ENCODE data around the gene ASPM.

The ASPM gene

GRCh38 chr1:197144570-197145325, 1.7 kb downstream of the ASPM start:
- no peaks in the 10 kb centered on the region for H3K9me3 ChIP-seq (ENCODE audit: control insufficient read depth in 2 of 2, low read length in 2 of 2)
- H3K36me3 ChIP-seq (ENCODE audit: control insufficient read depth in 2 of 2, insufficient read depth in 2 of 2, low read length in 2 of 2) = no peaks in the 10 kb centered on the region
- H3K27me3 ChIP-seq (ENCODE audit: control insufficient read depth in 2 of 2, insufficient read depth in 2 of 2, low read length in 2 of 2) = no peaks in the 10 kb centered on the region
- no peak overlapping the region for H3K9ac ChIP-seq (ENCODE audit: low read depth in 1 of 2, low read length in 2 of 2)
- H3K4me1 ChIP-seq (ENCODE audit: control insufficient read depth in 2 of 2, insufficient read depth in 2 of 2, low read length in 2 of 2) = peaks cover 4 to 9% of the 10 kb centered on the region in 2 donors
- H3K27ac ChIP-seq (ENCODE audit: low read depth in 2 of 2, low read length in 2 of 2) = no peak overlapping the region
- peak overlapping the region in 1 of 2 donors; percentile 91 for H3K4me3 ChIP-seq (ENCODE audit: low read length in 2 of 2)

- H3K36me3 ChIP-seq (ENCODE audit: control insufficient read depth in 2 of 2, insufficient read depth in 2 of 2, low read length in 2 of 2) = no peaks in the 10 kb centered on the region
- H3K4me1 ChIP-seq (ENCODE audit: control insufficient read depth in 2 of 2, insufficient read depth in 2 of 2, low read length in 2 of 2) = peaks cover 4 to 9% of the 10 kb centered on the region in 2 donors
- H3K4me3 ChIP-seq (ENCODE audit: low read length in 2 of 2) = no peak overlapping the region
- H3K27me3 ChIP-seq (ENCODE audit: control insufficient read depth in 2 of 2, insufficient read depth in 2 of 2, low read length in 2 of 2) = no peaks in the 10 kb centered on the region
- no peaks in the 10 kb centered on the region for H3K9me3 ChIP-seq (ENCODE audit: control insufficient read depth in 2 of 2, low read length in 2 of 2)
- no peak overlapping the region for H3K27ac ChIP-seq (ENCODE audit: low read depth in 2 of 2, low read length in 2 of 2)
- H3K9ac ChIP-seq (ENCODE audit: low read depth in 1 of 2, low read length in 2 of 2) = no peak overlapping the region
Measured at GRCh38 chr1:197143276-197143675, 3.2 kb downstream of the ASPM start.

- H3K4me3 ChIP-seq (ENCODE audit: low read length in 2 of 2) = no peak overlapping the region
Measured at GRCh38 chr1:197141575-197141974, 4.9 kb downstream of the ASPM start.

GRCh38 chr1:197140121-197140520, 6.3 kb downstream of the ASPM start:
- H3K36me3 ChIP-seq (ENCODE audit: control insufficient read depth in 2 of 2, insufficient read depth in 2 of 2, low read length in 2 of 2) = no peaks in the 10 kb centered on the region
- H3K9ac ChIP-seq (ENCODE audit: low read depth in 1 of 2, low read length in 2 of 2) = no peak overlapping the region
- no peaks in the 10 kb centered on the region for H3K27me3 ChIP-seq (ENCODE audit: control insufficient read depth in 2 of 2, insufficient read depth in 2 of 2, low read length in 2 of 2)
- peaks cover 0 to 2% of the 10 kb centered on the region in 2 donors for H3K4me1 ChIP-seq (ENCODE audit: control insufficient read depth in 2 of 2, insufficient read depth in 2 of 2, low read length in 2 of 2)
- H3K9me3 ChIP-seq (ENCODE audit: control insufficient read depth in 2 of 2, low read length in 2 of 2) = no peaks in the 10 kb centered on the region
- H3K4me3 ChIP-seq (ENCODE audit: low read length in 2 of 2) = no peak overlapping the region
- no peak overlapping the region for H3K27ac ChIP-seq (ENCODE audit: low read depth in 2 of 2, low read length in 2 of 2)

More at GRCh38 chr1:197141575-197141974, 4.9 kb downstream of the ASPM start:
- Histone ChIP-seq H3K4me1 (ENCODE audit: control insufficient read depth in 2 of 2, insufficient read depth in 2 of 2, low read length in 2 of 2) (peaks cover 4 to 9% of the 10 kb centered on the region in 2 donors), H3K27ac (ENCODE audit: low read depth in 2 of 2, low read length in 2 of 2) (no peak overlapping the region), H3K9me3 (ENCODE audit: control insufficient read depth in 2 of 2, low read length in 2 of 2) (no peaks in the 10 kb centered on the region), H3K27me3 (ENCODE audit: control insufficient read depth in 2 of 2, insufficient read depth in 2 of 2, low read length in 2 of 2) (no peaks in the 10 kb centered on the region), H3K9ac (ENCODE audit: low read depth in 1 of 2, low read length in 2 of 2) (no peak overlapping the region), H3K36me3 (ENCODE audit: control insufficient read depth in 2 of 2, insufficient read depth in 2 of 2, low read length in 2 of 2) (no peaks in the 10 kb centered on the region)

GRCh38 chr1:197139169-197139568, 7.3 kb downstream of the ASPM start:
- H3K9ac ChIP-seq (ENCODE audit: low read depth in 1 of 2, low read length in 2 of 2) = no peak overlapping the region
- no peak overlapping the region for H3K4me3 ChIP-seq (ENCODE audit: low read length in 2 of 2)
- H3K4me1 ChIP-seq (ENCODE audit: control insufficient read depth in 2 of 2, insufficient read depth in 2 of 2, low read length in 2 of 2) = no peaks in the 10 kb centered on the region
- H3K27me3 ChIP-seq (ENCODE audit: control insufficient read depth in 2 of 2, insufficient read depth in 2 of 2, low read length in 2 of 2) = no peaks in the 10 kb centered on the region
- H3K36me3 ChIP-seq (ENCODE audit: control insufficient read depth in 2 of 2, insufficient read depth in 2 of 2, low read length in 2 of 2) = no peaks in the 10 kb centered on the region
- H3K9me3 ChIP-seq (ENCODE audit: control insufficient read depth in 2 of 2, low read length in 2 of 2) = no peaks in the 10 kb centered on the region
- H3K27ac ChIP-seq (ENCODE audit: low read depth in 2 of 2, low read length in 2 of 2) = no peak overlapping the region

- H3K4me1 ChIP-seq (ENCODE audit: control insufficient read depth in 2 of 2, insufficient read depth in 2 of 2, low read length in 2 of 2) = no peaks in the 10 kb centered on the region
- no peaks in the 10 kb centered on the region for H3K27me3 ChIP-seq (ENCODE audit: control insufficient read depth in 2 of 2, insufficient read depth in 2 of 2, low read length in 2 of 2)
- no peak overlapping the region for H3K4me3 ChIP-seq (ENCODE audit: low read length in 2 of 2)
- no peaks in the 10 kb centered on the region for H3K9me3 ChIP-seq (ENCODE audit: control insufficient read depth in 2 of 2, low read length in 2 of 2)
- H3K9ac ChIP-seq (ENCODE audit: low read depth in 1 of 2, low read length in 2 of 2) = no peak overlapping the region
- H3K36me3 ChIP-seq (ENCODE audit: control insufficient read depth in 2 of 2, insufficient read depth in 2 of 2, low read length in 2 of 2) = no peaks in the 10 kb centered on the region
- no peak overlapping the region for H3K27ac ChIP-seq (ENCODE audit: low read depth in 2 of 2, low read length in 2 of 2)
Measured at GRCh38 chr1:197137322-197137721, 9.1 kb downstream of the ASPM start.

- Histone ChIP-seq H3K4me3 (ENCODE audit: low read length in 2 of 2) (no peak overlapping the region), H3K27me3 (ENCODE audit: control insufficient read depth in 2 of 2, insufficient read depth in 2 of 2, low read length in 2 of 2) (no peaks in the 10 kb centered on the region), H3K4me1 (ENCODE audit: control insufficient read depth in 2 of 2, insufficient read depth in 2 of 2, low read length in 2 of 2) (no peaks in the 10 kb centered on the region), H3K27ac (ENCODE audit: low read depth in 2 of 2, low read length in 2 of 2) (no peak overlapping the region), H3K9ac (ENCODE audit: low read depth in 1 of 2, low read length in 2 of 2) (no peak overlapping the region), H3K9me3 (ENCODE audit: control insufficient read depth in 2 of 2, low read length in 2 of 2) (no peaks in the 10 kb centered on the region), H3K36me3 (ENCODE audit: control insufficient read depth in 2 of 2, insufficient read depth in 2 of 2, low read length in 2 of 2) (peaks cover 0 to 5% of the 10 kb centered on the region in 2 donors)
Measured at GRCh38 chr1:197130677-197131304, 15.7 kb downstream of the ASPM start.

- H3K36me3 ChIP-seq (ENCODE audit: control insufficient read depth in 2 of 2, insufficient read depth in 2 of 2, low read length in 2 of 2) = peaks cover 0 to 5% of the 10 kb centered on the region in 2 donors
- H3K9ac ChIP-seq (ENCODE audit: low read depth in 1 of 2, low read length in 2 of 2) = no peak overlapping the region
- H3K27ac ChIP-seq (ENCODE audit: low read depth in 2 of 2, low read length in 2 of 2) = no peak overlapping the region
- no peaks in the 10 kb centered on the region for H3K27me3 ChIP-seq (ENCODE audit: control insufficient read depth in 2 of 2, insufficient read depth in 2 of 2, low read length in 2 of 2)
- no peaks in the 10 kb centered on the region for H3K9me3 ChIP-seq (ENCODE audit: control insufficient read depth in 2 of 2, low read length in 2 of 2)
- H3K4me1 ChIP-seq (ENCODE audit: control insufficient read depth in 2 of 2, insufficient read depth in 2 of 2, low read length in 2 of 2) = no peaks in the 10 kb centered on the region
- H3K4me3 ChIP-seq (ENCODE audit: low read length in 2 of 2) = no peak overlapping the region
Measured at GRCh38 chr1:197129698-197130097, 16.8 kb downstream of the ASPM start.

GRCh38 chr1:197127246-197127912, 19.1 kb downstream of the ASPM start:
- Histone ChIP-seq H3K9me3 (ENCODE audit: control insufficient read depth in 2 of 2, low read length in 2 of 2) (no peaks in the 10 kb centered on the region), H3K4me3 (ENCODE audit: low read length in 2 of 2) (no peak overlapping the region), H3K27ac (ENCODE audit: low read depth in 2 of 2, low read length in 2 of 2) (no peak overlapping the region), H3K27me3 (ENCODE audit: control insufficient read depth in 2 of 2, insufficient read depth in 2 of 2, low read length in 2 of 2) (no peaks in the 10 kb centered on the region), H3K36me3 (ENCODE audit: control insufficient read depth in 2 of 2, insufficient read depth in 2 of 2, low read length in 2 of 2) (peaks cover 0 to 5% of the 10 kb centered on the region in 2 donors), H3K4me1 (ENCODE audit: control insufficient read depth in 2 of 2, insufficient read depth in 2 of 2, low read length in 2 of 2) (no peaks in the 10 kb centered on the region), H3K9ac (ENCODE audit: low read depth in 1 of 2, low read length in 2 of 2) (no peak overlapping the region)

GRCh38 chr1:197126691-197127090, 19.8 kb downstream of the ASPM start:
- H3K27ac ChIP-seq (ENCODE audit: low read depth in 2 of 2, low read length in 2 of 2) = no peak overlapping the region
- peaks cover 0 to 5% of the 10 kb centered on the region in 2 donors for H3K36me3 ChIP-seq (ENCODE audit: control insufficient read depth in 2 of 2, insufficient read depth in 2 of 2, low read length in 2 of 2)

More at GRCh38 chr1:197126691-197127090, 19.8 kb downstream of the ASPM start:
- H3K27me3 ChIP-seq (ENCODE audit: control insufficient read depth in 2 of 2, insufficient read depth in 2 of 2, low read length in 2 of 2) = no peaks in the 10 kb centered on the region
- no peak overlapping the region for H3K9ac ChIP-seq (ENCODE audit: low read depth in 1 of 2, low read length in 2 of 2)
- H3K9me3 ChIP-seq (ENCODE audit: control insufficient read depth in 2 of 2, low read length in 2 of 2) = no peaks in the 10 kb centered on the region
- H3K4me3 ChIP-seq (ENCODE audit: low read length in 2 of 2) = no peak overlapping the region
- H3K4me1 ChIP-seq (ENCODE audit: control insufficient read depth in 2 of 2, insufficient read depth in 2 of 2, low read length in 2 of 2) = no peaks in the 10 kb centered on the region

Measured in mucosa of rectum (tissue), 2 donors.